Stomach (tissue), 9 donors: Measurements from ENCODE around the gene TRAF1. TPM values are rescaled to one million over a fixed set of nuclear protein-coding genes. Genes with fewer than 3 reads are reported as not detected.
A peak's percentile ranks its signal among the peaks of the same experiment; 100 is the strongest.

Experiments
- DNase-seq, 2 donors: peaks; one replicate each; pipeline versions ENCODE4 v3.0.0 to v3.0.0-alpha.2; 2013 to 2019
- H3K27ac ChIP-seq, 5 donors: fragments of 200-600 bp in 4 of 5; sonication (generic) in 4 of 5; one replicate each; pipeline ENCODE4 v1.5.1; 2013 to 2019; ENCODE audit warnings: mild to moderate bottlenecking in 1 of 5, moderate library complexity in 1 of 5
- H3K27me3 ChIP-seq, 3 donors: fragments of 200-600 bp; sonication (generic); one replicate each; pipeline ENCODE4 v1.5.1; 2017 to 2019; ENCODE audit warnings: mixed run types in 1 of 3
- H3K36me3 ChIP-seq, 4 donors: fragments of 200-600 bp; sonication (generic); 1 replicate in 3 of 4; 2 replicates in 1 of 4; pipeline ENCODE4 v1.5.1; 2016 to 2019
- H3K4me1 ChIP-seq, 4 donors: fragments of 200-600 bp; sonication (generic); one replicate each; pipeline ENCODE4 v1.5.1; 2016 to 2019
- H3K4me3 ChIP-seq, 4 donors: fragments of 200-600 bp; sonication (generic) in 3 of 4; one replicate each; pipeline ENCODE4 v1.5.1; 2016 to 2019; ENCODE audit warnings: mild to moderate bottlenecking in 1 of 4
- H3K9me3 ChIP-seq, 4 donors: fragments of 200-600 bp; sonication (generic); one replicate each; pipeline ENCODE4 v1.5.1; 2016 to 2019
- CTCF ChIP-seq, 7 experiments: fragments of 450-650 bp in 4 of 7; fragments of 200-600 bp in 3 of 7; sonication (generic) in 3 of 7; IDR thresholded peaks; one replicate each; pipeline ENCODE4 v1.5.1; 2016 to 2019; ENCODE audit warnings: antibody characterized with exemption in 7 of 7, control low read depth in 2 of 7, mild to moderate bottlenecking in 1 of 7
- EP300 ChIP-seq: sonication (generic); formaldehyde crosslinking; IDR thresholded peaks from one replicate; pipeline ENCODE4 v1.6.1; 2017; ENCODE audit warnings: antibody characterized with exemption
- POLR2A ChIP-seq, 4 donors: fragments of 450-650 bp; IDR thresholded peaks; one replicate each; pipeline ENCODE4 v1.6.1; 2016; ENCODE audit warnings: antibody characterized with exemption in 4 of 4, control low read depth in 2 of 4, mild to moderate bottlenecking in 1 of 4, moderate library complexity in 1 of 4
- POLR2AphosphoS5 ChIP-seq, 3 donors: sonication (generic); formaldehyde crosslinking; IDR thresholded peaks; one replicate each; pipeline ENCODE4 v1.6.1; 2016; ENCODE audit warnings: antibody characterized with exemption in 3 of 3
- WGBS, 5 donors: extraction: QIAGEN DNeasy Blood & Tissue Kit in 3 of 5; methylation state at CpG; one replicate each; pipeline versions ENCODE4 v1.1.5 to v1.1.7; 2013 to 2018; 5-methylcytosine and 5-hydroxymethylcytosine counted together
- intact Hi-C: fragments of 100-400 bp; cut with DNase I; formaldehyde crosslinking; loops from one replicate; pipeline ENCODE4 v1.15.1; 2023; ENCODE audit warnings: low total_unique reads
- polyA plus RNA-seq, 3 donors: library from polyadenylated mRNA; stranded (reverse); fragments of 200-250 nt; gene quantifications; one replicate each; pipeline ENCODE4 v1.2.3, GENCODE V29; 2013
- total RNA-seq, 5 donors: library from RNA; depleted of rRNA; stranded (reverse); fragments of >200 nt; gene quantifications; one replicate each; pipeline versions ENCODE4 v1.1.0 to v1.2.3, GENCODE V29; 2014 to 2016
- donor health status: healthy with polysubstance abuse.
- donor health status: Bipolar disorder and iron deficiency.
- donor health status: healthy.

Gene TRAF1
- total and polyA plus RNA-seq, 8 donors: 0.58 to 10.3 (median 3.2) TPM

GRCh38 chr9:120867676-120868338 is 58.8 kb downstream of the TRAF1 start:
- intact Hi-C loops: no loop called here
- H3K27ac ChIP-seq: peak overlapping the region; percentile 83 to 92 (median 90)
- TF ChIP-seq CTCF (IDR thresholded peaks at IDR 0.05): no peak
- no peak for TF ChIP-seq EP300
- TF ChIP-seq POLR2A (IDR thresholded peaks at IDR 0.05): no peak
- no peak for TF ChIP-seq POLR2AphosphoS5 (IDR thresholded peaks at IDR 0.05)
- WGBS, 5 donors: 69 to 87% (median 73%) methylated on average over 9 to 15 of the region's 15 CpGs
- peaks cover 2 to 56% (median 38%) of the 10 kb centered on the region in 4 donors for H3K36me3 ChIP-seq
- DNase-seq: no peak
- H3K27me3 ChIP-seq: no peaks in the 10 kb centered on the region
- peak overlapping the region; percentile 50 to 62 (median 58) for H3K4me3 ChIP-seq
- peaks cover 13 to 20% (median 18%) of the 10 kb centered on the region in 4 donors for H3K4me1 ChIP-seq
- H3K9me3 ChIP-seq: no peaks in the 10 kb centered on the region

- TF ChIP-seq POLR2A (IDR thresholded peaks at IDR 0.05): no peak
- TF ChIP-seq EP300: no peak
- TF ChIP-seq CTCF (IDR thresholded peaks at IDR 0.05): no peak
- no peak for TF ChIP-seq POLR2AphosphoS5 (IDR thresholded peaks at IDR 0.05)
- intact Hi-C loops: no loop called here
- Histone ChIP-seq H3K36me3 (peaks cover 10 to 56% (median 43%) of the 10 kb centered on the region in 4 donors), H3K27ac (peak overlapping the region in 1 of 5 donors; percentile 92), H3K4me3 (no peak overlapping the region), H3K9me3 (no peaks in the 10 kb centered on the region), H3K4me1 (peaks cover 13 to 20% (median 18%) of the 10 kb centered on the region in 4 donors), H3K27me3 (no peaks in the 10 kb centered on the region)
- no peak for DNase-seq
- 89 to 100% (median 94%) methylated on average over 3 to 6 of the region's 6 CpGs for WGBS, 5 donors
Measured at GRCh38 chr9:120866651-120867050, 59.9 kb downstream of the TRAF1 start.

GRCh38 chr9:120865809-120866208 is 60.8 kb downstream of the TRAF1 start:
- H3K4me3 ChIP-seq: no peak overlapping the region
- H3K4me1 ChIP-seq: peaks cover 13 to 20% (median 18%) of the 10 kb centered on the region in 4 donors
- intact Hi-C loops: no loop called here
- peaks cover 17 to 61% (median 51%) of the 10 kb centered on the region in 4 donors for H3K36me3 ChIP-seq
- WGBS, 5 donors: 24 to 68% (median 39%) methylated on average over 5 of the region's 5 CpGs
- no peaks in the 10 kb centered on the region for H3K9me3 ChIP-seq
- no peaks in the 10 kb centered on the region for H3K27me3 ChIP-seq
- DNase-seq: peak in 1 of 2 donors; percentile 67
- peak overlapping the region in 2 of 5 donors; percentile 22 to 38 for H3K27ac ChIP-seq
- TF ChIP-seq EP300 (no peak), CTCF (IDR thresholded peaks at IDR 0.05) (no peak), POLR2A (IDR thresholded peaks at IDR 0.05) (no peak), POLR2AphosphoS5 (IDR thresholded peaks at IDR 0.05) (no peak)

- Histone ChIP-seq H3K27ac (no peak overlapping the region), H3K9me3 (no peaks in the 10 kb centered on the region), H3K4me1 (peaks cover 13 to 20% (median 18%) of the 10 kb centered on the region in 4 donors), H3K36me3 (peaks cover 23 to 68% (median 57%) of the 10 kb centered on the region in 4 donors), H3K27me3 (no peaks in the 10 kb centered on the region), H3K4me3 (no peak overlapping the region)
- no peak for TF ChIP-seq EP300
- intact Hi-C loops: no loop called here
- DNase-seq: no peak
- 64 to 85% (median 80%) methylated on average over 5 of the region's 5 CpGs for WGBS, 5 donors
Measured at GRCh38 chr9:120865176-120865575, 61.4 kb downstream of the TRAF1 start.

- intact Hi-C loops: no loop called here
- WGBS, 5 donors: 95 to 97% (median 96%) methylated on average over 5 of the region's 5 CpGs
Measured at GRCh38 chr9:120864719-120865118, 61.9 kb downstream of the TRAF1 start.

More at GRCh38 chr9:120864719-120865118, 61.9 kb downstream of the TRAF1 start:
- peaks cover 27 to 72% (median 62%) of the 10 kb centered on the region in 4 donors for H3K36me3 ChIP-seq
- TF ChIP-seq POLR2AphosphoS5 (IDR thresholded peaks at IDR 0.05) (no peak), POLR2A (IDR thresholded peaks at IDR 0.05) (no peak), CTCF (IDR thresholded peaks at IDR 0.05) (no peak), EP300 (no peak)
- H3K27me3 ChIP-seq: no peaks in the 10 kb centered on the region
- H3K4me1 ChIP-seq: peaks cover 13 to 18% (median 16%) of the 10 kb centered on the region in 4 donors
- no peak for DNase-seq
- H3K27ac ChIP-seq: no peak overlapping the region
- no peaks in the 10 kb centered on the region for H3K9me3 ChIP-seq
- H3K4me3 ChIP-seq: no peak overlapping the region
